Subcutaneous abdominal adipose tissue (tissue), 5 donors: ENCODE results near the gene SPRR2A.
"Not testable (repeated sequence)": the region's sequence is repeated elsewhere in the genome, so short reads cannot be mapped to it uniquely, and the experiment has no call there.

ENCODE experiments used
- H3K27ac ChIP-seq: one replicate; pipeline ENCODE4 v1.7.0; 2013; ENCODE audit warnings: low read depth, mild to moderate bottlenecking, inconsistent platforms, low read length, moderate library complexity
- H3K27me3 ChIP-seq, 5 donors: one replicate each; pipeline ENCODE4 v1.7.0; 2013; ENCODE audit warnings: low read length in 5 of 5, inconsistent platforms in 1 of 5; ENCODE audit not compliant: control insufficient read depth in 5 of 5, insufficient read depth in 4 of 5
- H3K36me3 ChIP-seq, 5 donors: one replicate each; pipeline ENCODE4 v1.7.0; 2013; ENCODE audit warnings: low read length in 5 of 5; ENCODE audit not compliant: control insufficient read depth in 5 of 5, insufficient read depth in 5 of 5
- H3K4me1 ChIP-seq, 5 donors: one replicate each; pipeline ENCODE4 v1.7.0; 2013; ENCODE audit warnings: low read length in 5 of 5, mild to moderate bottlenecking in 3 of 5, moderate library complexity in 1 of 5; ENCODE audit not compliant: control insufficient read depth in 5 of 5, insufficient read depth in 5 of 5
- H3K4me3 ChIP-seq, 5 donors: one replicate each; pipeline ENCODE4 v1.7.0; 2013; ENCODE audit warnings: low read length in 5 of 5, low read depth in 1 of 5
- H3K9ac ChIP-seq, 5 donors: one replicate each; pipeline ENCODE4 v1.7.0; 2013; ENCODE audit warnings: low read length in 5 of 5, mild to moderate bottlenecking in 4 of 5, moderate library complexity in 3 of 5
- H3K9me3 ChIP-seq, 5 donors: one replicate each; pipeline ENCODE4 v1.7.0; 2013; ENCODE audit warnings: low read length in 5 of 5; ENCODE audit not compliant: control insufficient read depth in 5 of 5
- donor health status: healthy.
- donor health status: healthy.
- donor health status: healthy.
- donor health status: healthy.
- donor health status: healthy.

SPRR2A gene

DNA sequence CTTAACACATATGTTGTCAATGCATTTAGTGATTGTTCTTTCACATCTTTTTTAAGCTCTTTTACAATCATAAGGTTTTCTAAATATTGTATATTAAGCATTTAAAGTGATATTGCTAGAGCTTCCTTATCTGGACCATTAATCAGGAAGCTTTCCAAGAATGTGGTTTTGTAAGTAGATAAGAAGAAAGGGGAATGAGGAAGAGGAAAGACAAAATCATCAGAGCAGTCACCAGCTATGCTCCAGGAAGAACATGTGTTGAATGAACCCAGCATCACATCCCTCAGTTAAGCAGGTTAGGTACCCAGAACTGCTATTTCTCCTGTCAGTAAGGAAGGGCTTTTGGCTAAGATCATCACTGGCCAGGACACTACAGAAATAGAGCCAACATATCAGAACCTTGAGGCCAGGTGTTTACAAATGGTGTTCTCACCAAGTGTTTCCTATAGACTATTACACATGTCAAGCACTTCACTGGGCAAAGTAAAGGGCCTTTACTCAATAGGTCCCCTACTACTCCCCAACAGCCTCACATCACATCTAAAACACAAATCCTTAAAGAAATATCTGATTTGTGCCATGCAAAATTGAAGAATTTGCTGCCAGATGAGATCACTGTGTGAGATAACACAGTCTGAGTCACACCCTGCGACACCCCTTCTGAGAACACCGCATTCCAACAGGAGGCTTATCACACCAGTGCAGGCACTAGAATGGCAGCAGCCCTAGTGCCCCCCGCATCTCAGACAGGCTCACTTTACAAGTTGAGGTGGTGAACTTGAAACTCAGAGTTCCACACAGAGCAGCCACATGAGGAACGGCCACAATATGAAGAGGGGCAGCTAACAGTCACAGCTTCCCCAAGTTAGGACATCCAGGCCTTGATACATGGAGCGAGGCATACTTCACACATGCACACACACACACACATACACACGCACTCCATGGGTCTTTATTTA, 1.8 kb upstream of the SPRR2A start:
- peaks cover 0 to 4% (median 0%) of the 10 kb centered on the region in 5 donors for H3K27me3 ChIP-seq
- no peak overlapping the region for H3K27ac ChIP-seq
- no peak overlapping the region for H3K4me3 ChIP-seq
- H3K4me1 ChIP-seq: no peaks in the 10 kb centered on the region
- no peak overlapping the region for H3K9ac ChIP-seq
- H3K9me3 ChIP-seq: no peaks in the 10 kb centered on the region
- no peaks in the 10 kb centered on the region for H3K36me3 ChIP-seq

DNA sequence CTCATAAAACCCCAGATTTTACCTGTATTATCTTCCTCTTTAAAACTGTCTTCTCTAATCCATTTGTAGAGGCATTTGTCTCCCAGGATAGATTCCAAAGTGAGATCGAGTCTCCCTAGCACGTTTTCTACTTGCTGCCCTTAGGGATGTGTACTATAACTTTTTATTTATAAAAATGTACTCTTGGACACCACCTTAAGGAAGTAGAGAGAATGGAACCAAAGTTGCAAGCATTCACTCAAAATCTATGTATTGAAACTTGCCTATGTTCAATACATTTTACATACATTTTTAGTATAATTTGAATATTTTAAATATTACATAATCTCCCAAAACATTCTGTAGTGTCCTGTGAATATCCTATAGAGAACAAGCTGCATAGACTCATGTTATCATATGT, 842 bp upstream of the SPRR2A start:
- Histone ChIP-seq H3K4me1 (no peaks in the 10 kb centered on the region), H3K36me3 (no peaks in the 10 kb centered on the region), H3K27ac (no peak overlapping the region), H3K4me3 (no peak overlapping the region), H3K27me3 (peaks cover 0 to 4% (median 0%) of the 10 kb centered on the region in 5 donors), H3K9me3 (no peaks in the 10 kb centered on the region), H3K9ac (no peak overlapping the region)

DNA sequence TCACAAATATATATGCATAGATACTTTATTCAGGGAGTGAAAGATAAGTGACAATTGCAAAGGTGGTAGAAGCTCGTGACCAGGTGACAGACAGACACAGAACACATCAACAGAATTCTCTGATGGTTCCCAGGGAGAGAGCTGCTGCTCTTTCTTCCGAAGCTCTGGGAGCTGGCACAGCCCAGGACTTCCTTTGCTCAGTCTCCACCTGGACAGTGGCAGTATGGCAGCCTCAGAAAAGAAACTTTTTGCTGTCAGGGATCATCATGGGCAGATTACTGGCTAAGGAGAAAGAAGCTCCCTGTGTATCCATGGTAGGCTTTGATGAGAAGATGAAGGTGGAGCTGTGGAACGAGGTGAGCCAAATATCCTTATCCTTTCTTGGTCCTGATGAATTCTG, 1.2 kb downstream of the SPRR2A start:
- H3K9me3 ChIP-seq, H3K27ac ChIP-seq, H3K9ac ChIP-seq, H3K4me3 ChIP-seq, H3K4me1 ChIP-seq, H3K36me3 ChIP-seq, H3K27me3 ChIP-seq: not testable (repeated sequence)

DNA sequence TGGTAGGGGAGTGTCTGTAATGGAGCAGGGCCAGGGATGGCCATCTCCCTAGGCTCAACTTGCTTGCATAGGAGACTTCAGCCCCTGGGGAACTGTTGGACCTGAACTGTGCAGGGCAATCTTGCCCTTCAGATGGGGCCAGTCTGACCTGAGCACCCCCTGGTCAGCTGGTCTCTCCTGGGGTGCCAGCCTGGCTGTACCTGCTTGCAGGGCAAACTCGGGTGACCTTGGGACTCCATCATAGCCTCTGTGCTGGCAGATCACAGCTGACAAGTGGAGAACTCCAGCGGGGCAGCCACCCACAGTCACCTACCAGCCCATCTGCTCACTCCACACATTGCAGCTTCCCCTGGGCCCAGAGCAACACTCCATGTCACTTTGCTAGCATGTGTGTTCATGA, 8.1 kb downstream of the SPRR2A start:
- Histone ChIP-seq H3K9ac (no peak overlapping the region), H3K9me3 (peaks cover 0 to 4% (median 2%) of the 10 kb centered on the region in 5 donors), H3K4me3 (no peak overlapping the region), H3K36me3 (no peaks in the 10 kb centered on the region), H3K27me3 (peaks cover 0 to 8% (median 6%) of the 10 kb centered on the region in 5 donors), H3K27ac (no peak overlapping the region), H3K4me1 (no peaks in the 10 kb centered on the region)

DNA sequence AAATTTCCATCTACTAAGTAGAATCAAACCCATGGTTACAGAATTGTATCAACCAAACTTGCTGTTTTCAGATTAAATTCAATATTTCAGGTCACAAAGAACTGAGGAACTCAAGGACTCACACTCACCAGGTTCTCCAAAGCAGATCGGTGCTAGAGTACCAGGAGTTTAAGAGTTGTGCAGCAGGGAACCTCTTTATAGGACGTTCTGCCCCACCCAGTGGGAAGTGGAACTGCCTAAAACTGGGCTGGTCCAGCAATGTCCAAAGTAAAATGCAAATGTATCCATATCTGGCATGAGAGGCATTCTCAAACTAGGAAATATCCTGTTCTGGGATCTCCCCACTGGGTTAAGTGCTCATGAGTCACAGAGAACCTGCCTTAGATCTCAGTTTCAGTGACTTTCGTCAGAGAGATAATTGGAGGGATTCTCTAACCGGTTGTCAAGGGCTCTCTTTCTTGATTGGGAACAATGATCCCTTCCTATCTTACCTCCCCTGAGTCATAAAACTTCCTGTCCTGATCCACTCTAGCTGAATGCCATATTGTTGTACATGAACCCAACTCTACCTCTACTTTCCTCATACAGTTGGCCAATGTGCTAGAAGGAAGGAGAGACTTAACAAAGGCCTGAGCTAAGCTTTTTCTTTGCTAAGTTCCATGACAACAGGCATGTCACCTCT, 16.2 kb downstream of the SPRR2A start, which contains the start of gene SPRR2D:
SPRR2D (minus strand) TSS at position 171 of the 682 bp plus-strand sequence. CDS start 774 bp downstream, outside the sequence.
- Histone ChIP-seq H3K4me1 (no peaks in the 10 kb centered on the region), H3K9ac (no peak within 1 kb of the TSS), H3K4me3 (no peak within 1 kb of the TSS), H3K27me3 (peaks cover 0 to 2% (median 0%) of the 10 kb centered on the region in 5 donors), H3K36me3 (no peaks in the 10 kb centered on the region), H3K27ac (no peak within 1 kb of the TSS), H3K9me3 (no peaks in the 10 kb centered on the region)

DNA sequence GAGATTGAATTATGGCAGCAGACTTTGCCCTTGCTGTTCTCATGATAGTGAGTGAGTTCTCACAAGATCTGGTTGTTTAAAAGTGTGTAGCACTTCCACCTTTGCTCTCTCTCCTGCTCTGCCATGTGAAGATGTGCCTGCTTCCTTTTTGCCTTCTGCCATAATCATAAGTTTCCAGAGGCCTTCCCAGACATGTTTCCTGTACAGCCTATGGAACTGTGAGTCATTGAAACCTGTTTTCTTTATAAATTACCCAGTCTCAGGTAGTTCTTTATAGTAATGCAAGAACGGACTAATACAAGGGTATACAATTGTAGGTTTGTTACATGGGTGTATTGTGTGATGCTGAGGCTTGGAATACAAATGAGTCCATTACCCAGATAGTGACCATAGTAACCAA, 22.1 kb downstream of the SPRR2A start:
- Histone ChIP-seq H3K9me3 (no peaks in the 10 kb centered on the region), H3K36me3 (no peaks in the 10 kb centered on the region), H3K27ac (no peak overlapping the region), H3K4me1 (no peaks in the 10 kb centered on the region), H3K27me3 (peaks cover 0 to 2% (median 0%) of the 10 kb centered on the region in 5 donors), H3K9ac (no peak overlapping the region), H3K4me3 (no peak overlapping the region)

DNA sequence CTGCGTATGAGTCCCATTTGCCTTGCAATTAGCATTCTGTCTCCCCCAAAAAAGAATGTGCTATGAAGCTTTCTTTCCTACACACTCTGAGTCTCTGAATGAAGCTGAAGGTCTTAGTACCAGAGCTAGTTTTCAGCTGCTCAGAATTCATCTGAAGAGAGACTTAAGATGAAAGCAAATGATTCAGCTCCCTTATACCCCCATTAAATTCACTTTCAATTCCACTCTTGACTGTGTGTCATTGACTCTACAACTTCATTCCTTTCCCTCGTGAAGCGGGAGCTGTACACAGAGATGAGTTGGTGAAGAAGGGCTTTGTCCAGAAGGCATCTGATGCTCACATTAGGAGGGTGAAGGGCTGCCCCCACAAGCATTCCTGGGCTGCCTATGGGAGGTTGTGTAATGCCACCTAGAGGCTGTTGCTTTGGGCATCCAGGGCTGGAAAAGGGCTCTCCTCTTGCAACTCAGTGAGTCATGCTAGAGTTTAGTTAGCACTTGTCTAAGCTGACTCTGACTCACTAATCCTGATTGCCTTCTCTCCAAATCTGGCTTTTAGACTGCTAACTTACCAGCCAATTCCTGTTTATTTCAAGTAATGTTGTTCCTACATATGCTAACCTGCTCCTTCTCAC, 24.5 kb downstream of the SPRR2A start:
- Histone ChIP-seq H3K4me3 (no peak overlapping the region), H3K27me3 (peaks cover 0 to 4% (median 0%) of the 10 kb centered on the region in 5 donors), H3K27ac (no peak overlapping the region), H3K9ac (no peak overlapping the region), H3K9me3 (no peaks in the 10 kb centered on the region), H3K36me3 (no peaks in the 10 kb centered on the region), H3K4me1 (no peaks in the 10 kb centered on the region)

DNA sequence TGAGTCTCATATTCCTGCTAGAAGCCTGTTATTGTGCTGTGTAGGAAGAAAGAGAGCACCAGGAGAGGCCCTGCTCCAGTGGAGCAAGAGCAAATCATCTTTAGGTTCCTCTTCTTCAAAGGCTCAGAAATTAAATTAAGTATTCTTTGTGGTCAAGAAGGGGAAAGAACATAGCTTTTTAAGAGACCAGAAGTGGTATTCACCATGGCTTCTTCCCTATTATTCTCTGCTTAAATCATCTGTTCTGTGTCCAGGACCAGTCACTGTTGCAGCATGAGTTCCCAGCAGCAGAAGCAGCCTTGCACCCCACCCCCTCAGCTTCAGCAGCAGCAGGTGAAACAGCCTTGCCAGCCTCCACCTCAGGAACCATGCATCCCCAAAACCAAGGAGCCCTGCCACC, 25.2 kb downstream of the SPRR2A start:
- peaks cover 0 to 4% (median 0%) of the 10 kb centered on the region in 5 donors for H3K27me3 ChIP-seq
- no peak overlapping the region for H3K27ac ChIP-seq
- H3K9me3 ChIP-seq: no peaks in the 10 kb centered on the region
- no peak overlapping the region for H3K4me3 ChIP-seq
- H3K9ac ChIP-seq: no peak overlapping the region
- no peaks in the 10 kb centered on the region for H3K36me3 ChIP-seq
- H3K4me1 ChIP-seq: no peaks in the 10 kb centered on the region

DNA sequence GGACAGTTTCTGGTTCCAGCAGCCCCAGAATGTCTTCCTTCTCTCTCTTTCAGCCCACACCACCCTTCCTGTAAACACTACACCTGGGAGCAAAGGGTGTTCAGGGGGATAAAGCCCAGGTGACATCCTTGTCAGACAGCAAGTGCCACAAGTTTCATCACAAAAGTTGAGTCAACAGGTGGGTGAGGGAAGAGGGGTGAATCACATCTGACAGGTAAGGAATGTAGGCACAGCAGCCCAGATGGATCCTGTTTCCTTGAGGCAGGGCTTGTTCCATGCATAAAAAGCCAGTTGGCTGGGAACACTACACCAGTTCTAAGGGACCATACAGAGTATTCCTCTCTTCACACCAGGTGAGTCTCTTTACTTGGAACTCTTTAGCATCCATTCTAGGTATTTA, 26.4 kb downstream of the SPRR2A start, which contains the start of gene SPRR1B:
SPRR1B (plus strand) TSS at position 309 of the 400 bp plus-strand sequence. CDS start 1,143 bp downstream, outside the sequence.
- peaks cover 0 to 4% (median 0%) of the 10 kb centered on the region in 5 donors for H3K27me3 ChIP-seq
- H3K9me3 ChIP-seq: no peaks in the 10 kb centered on the region
- no peaks in the 10 kb centered on the region for H3K4me1 ChIP-seq
- H3K27ac ChIP-seq: no peak within 1 kb of the TSS
- H3K36me3 ChIP-seq: no peaks in the 10 kb centered on the region
- no peak within 1 kb of the TSS for H3K9ac ChIP-seq
- H3K4me3 ChIP-seq: no peak within 1 kb of the TSS
